ENCODE measurements around the gene ZNRD2.

DNA sequence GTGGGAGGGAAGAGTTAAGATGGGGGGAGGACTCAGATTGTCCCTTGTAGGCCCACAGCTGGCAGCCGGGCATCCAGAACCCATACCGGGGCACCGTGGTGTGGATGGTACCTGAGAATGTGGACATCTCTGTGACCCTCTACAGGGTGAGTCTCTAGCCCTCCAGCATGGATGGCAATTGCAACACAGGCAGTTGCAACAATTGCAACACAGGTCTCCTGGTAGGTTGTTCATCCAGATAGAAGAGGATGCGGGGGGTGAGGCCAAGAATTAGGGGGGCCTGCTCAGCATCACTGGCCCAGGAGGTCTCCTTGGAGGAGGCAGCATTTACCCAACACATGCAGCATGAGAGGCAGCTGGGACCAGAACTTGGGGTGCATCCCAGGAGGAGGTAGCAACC lies 9.0 kb downstream of the ZNRD2 start:
- TF ChIP-seq, protein P1, sequence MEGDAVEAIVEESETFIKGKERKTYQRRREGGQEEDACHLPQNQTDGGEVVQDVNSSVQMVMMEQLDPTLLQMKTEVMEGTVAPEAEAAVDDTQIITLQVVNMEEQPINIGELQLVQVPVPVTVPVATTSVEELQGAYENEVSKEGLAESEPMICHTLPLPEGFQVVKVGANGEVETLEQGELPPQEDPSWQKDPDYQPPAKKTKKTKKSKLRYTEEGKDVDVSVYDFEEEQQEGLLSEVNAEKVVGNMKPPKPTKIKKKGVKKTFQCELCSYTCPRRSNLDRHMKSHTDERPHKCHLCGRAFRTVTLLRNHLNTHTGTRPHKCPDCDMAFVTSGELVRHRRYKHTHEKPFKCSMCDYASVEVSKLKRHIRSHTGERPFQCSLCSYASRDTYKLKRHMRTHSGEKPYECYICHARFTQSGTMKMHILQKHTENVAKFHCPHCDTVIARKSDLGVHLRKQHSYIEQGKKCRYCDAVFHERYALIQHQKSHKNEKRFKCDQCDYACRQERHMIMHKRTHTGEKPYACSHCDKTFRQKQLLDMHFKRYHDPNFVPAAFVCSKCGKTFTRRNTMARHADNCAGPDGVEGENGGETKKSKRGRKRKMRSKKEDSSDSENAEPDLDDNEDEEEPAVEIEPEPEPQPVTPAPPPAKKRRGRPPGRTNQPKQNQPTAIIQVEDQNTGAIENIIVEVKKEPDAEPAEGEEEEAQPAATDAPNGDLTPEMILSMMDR (IDR thresholded peaks at IDR 0.05) = no peak
- no peak for TF ChIP-seq POLR2AphosphoS5 (IDR thresholded peaks at IDR 0.05)

Measured in esophagus muscularis mucosa (tissue), 3 donors.